CD4-positive, alpha-beta memory T cell (primary cell): ENCODE measurements around the gene TP63. TPM values are rescaled to one million over a fixed set of nuclear protein-coding genes. Genes with fewer than 3 reads are reported as not detected.

ENCODE experiments used
- CTCF ChIA-PET: fragments of 350-600 bp; sonication (Branson Sonifier 250); formaldehyde crosslinking; loops from one replicate; lab custom pipeline; 2021; ENCODE audit warnings: inconsistent platforms; ENCODE audit not compliant: partially characterized antibody; lab: Charles Lee
- POLR2A ChIA-PET: fragments of 350-600 bp; sonication (Branson Sonifier 250); formaldehyde crosslinking; loops from one replicate; lab custom pipeline; 2021; ENCODE audit not compliant: partially characterized antibody; lab: Charles Lee
- DNase-seq, 5 donors: peaks; one replicate each; pipeline versions ENCODE4 v3.0.0 to v3.0.0-alpha.2; 2020 to 2022; ENCODE audit warnings: mixed read lengths in 1 of 5
- H3K27ac ChIP-seq: one replicate; pipeline ENCODE4 v1.7.0; 2013; ENCODE audit warnings: low read depth, low read length
- H3K27me3 ChIP-seq: 2 replicates; pipeline ENCODE4 v1.7.0; 2013; ENCODE audit warnings: mild to moderate bottlenecking, low read length, moderate library complexity; ENCODE audit not compliant: insufficient read depth
- H3K36me3 ChIP-seq: 2 replicates; pipeline ENCODE4 v1.7.0; 2013; ENCODE audit warnings: mild to moderate bottlenecking, low read length, moderate library complexity; ENCODE audit not compliant: insufficient read depth
- H3K4me1 ChIP-seq: 2 replicates; pipeline ENCODE4 v1.7.0; 2013; ENCODE audit warnings: mild to moderate bottlenecking, low read length, moderate library complexity; ENCODE audit not compliant: insufficient read depth
- H3K4me3 ChIP-seq, 2 donors: one replicate each; pipeline ENCODE4 v1.7.0; 2013; ENCODE audit warnings: low read length in 2 of 2, mild to moderate bottlenecking in 1 of 2
- H3K9me3 ChIP-seq, 2 donors: one replicate each; pipeline ENCODE4 v1.7.0; 2013; ENCODE audit warnings: low read length in 2 of 2, control low read depth in 1 of 2; ENCODE audit not compliant: control insufficient read depth in 1 of 2
- H3K27ac Mint-ChIP-seq, 7 donors: one replicate each; pipeline ENCODE4 v1.8.0; 2020 to 2021; ENCODE audit warnings: mixed read lengths in 7 of 7, mild to moderate bottlenecking in 6 of 7, inconsistent platforms in 3 of 7, moderate library complexity in 3 of 7
- H3K27me3 Mint-ChIP-seq, 2 donors: one replicate each; pipeline ENCODE4 v1.8.0; 2020 to 2021; ENCODE audit warnings: mixed read lengths in 2 of 2
- H3K36me3 Mint-ChIP-seq, 2 donors: one replicate each; pipeline ENCODE4 v1.8.0; 2020 to 2021; ENCODE audit warnings: mixed read lengths in 2 of 2, inconsistent platforms in 1 of 2, mild to moderate bottlenecking in 1 of 2
- H3K4me1 Mint-ChIP-seq, 4 donors: one replicate each; pipeline ENCODE4 v1.8.0; 2020 to 2021; ENCODE audit warnings: mixed read lengths in 4 of 4, mild to moderate bottlenecking in 1 of 4
- H3K4me3 Mint-ChIP-seq, 8 donors: one replicate each; pipeline ENCODE4 v1.8.0; 2020 to 2021; ENCODE audit warnings: mixed read lengths in 8 of 8, mild to moderate bottlenecking in 7 of 8, moderate library complexity in 6 of 8, inconsistent platforms in 3 of 8
- H3K9me3 Mint-ChIP-seq, 8 donors: one replicate each; pipeline ENCODE4 v1.8.0; 2020 to 2021; ENCODE audit warnings: mixed read lengths in 8 of 8, mild to moderate bottlenecking in 5 of 8, inconsistent platforms in 3 of 8, moderate library complexity in 1 of 8
- intact Hi-C: fragments of 100-400 bp; cut with micrococcal nuclease; formaldehyde crosslinking; loops from one replicate; pipeline ENCODE4 v1.15.1; 2023
- polyA plus RNA-seq, 2 donors: library from polyadenylated mRNA; unstranded; fragments of 300-500 nt; fragmentation: Illumina TruSeq; gene quantifications; one replicate each; pipeline ENCODE4 v1.2.3, GENCODE V29; 2021
- total RNA-seq, 2 experiments: library from RNA; stranded (reverse); gene quantifications; one replicate each; pipeline ENCODE4 v1.2.3, GENCODE V29; 2021

The TP63 gene
- under 1 TPM; 0.25 to 0.55 TPM for total RNA-seq
- under 1 TPM in 1 of 2 donors, not detected in 1; 0.64 TPM for polyA plus RNA-seq

DNA sequence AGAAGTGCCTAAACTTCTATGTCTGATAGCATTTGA lies at the start of gene TP63:
Gene TP63, plus strand, starts transcription at position 17 of the 36 bp plus-strand sequence. CDS start 127 bp downstream, outside the sequence.
- intact Hi-C loops = no loop called here
- no peaks in the 10 kb centered on the region for H3K9me3 Mint-ChIP-seq
- H3K27me3 Mint-ChIP-seq = no peaks in the 10 kb centered on the region
- H3K4me3 Mint-ChIP-seq = peak within 1 kb of the TSS; percentile 7 to 73 (median 69)
- H3K36me3 ChIP-seq = no peaks in the 10 kb centered on the region
- H3K27ac ChIP-seq = no peak within 1 kb of the TSS
- H3K36me3 Mint-ChIP-seq = no peaks in the 10 kb centered on the region
- no peaks in the 10 kb centered on the region for H3K9me3 ChIP-seq
- no peak for DNase-seq
- peaks cover 5% of the 10 kb centered on the region for H3K4me1 ChIP-seq
- CTCF ChIA-PET = no interaction called here
- H3K4me3 ChIP-seq = no peak within 1 kb of the TSS
- H3K27ac Mint-ChIP-seq = peak within 1 kb of the TSS in 5 of 7 donors; percentile 41 to 71 (median 58)
- POLR2A ChIA-PET = no interaction called here
- H3K27me3 ChIP-seq = no peaks in the 10 kb centered on the region
- H3K4me1 Mint-ChIP-seq = peaks cover 12 to 27% (median 16%) of the 10 kb centered on the region in 4 donors

DNA sequence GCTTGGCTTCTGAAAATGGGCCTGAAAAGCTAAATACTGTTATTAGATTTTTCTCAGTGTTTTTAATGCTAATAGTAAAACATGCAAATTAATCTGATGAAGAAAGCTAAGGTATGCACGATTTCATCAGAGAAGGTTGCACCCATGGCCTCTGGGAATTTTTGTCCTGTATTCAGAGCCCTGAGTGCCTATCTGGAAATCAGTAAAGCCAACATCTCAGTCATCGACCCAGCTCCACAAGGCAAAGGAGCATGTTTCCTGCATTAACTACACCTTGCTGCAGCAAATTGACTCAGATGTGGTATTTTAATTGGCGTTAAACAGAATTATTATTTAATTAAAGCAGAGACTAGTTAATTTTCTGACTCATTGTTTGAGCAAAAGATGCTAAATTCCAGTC lies 49.0 kb upstream of the TP63 start:
- H3K27me3 Mint-ChIP-seq = peaks cover 1 to 2% of the 10 kb centered on the region in 2 donors
- ChIA-PET CTCF (no interaction called here), POLR2A (no interaction called here)
- no peak overlapping the region for H3K27ac Mint-ChIP-seq
- DNase-seq = no peak
- no peak overlapping the region for H3K4me3 Mint-ChIP-seq
- no peaks in the 10 kb centered on the region for H3K36me3 Mint-ChIP-seq
- Histone ChIP-seq H3K4me1 (no peaks in the 10 kb centered on the region), H3K4me3 (no peak overlapping the region), H3K27me3 (no peaks in the 10 kb centered on the region), H3K36me3 (no peaks in the 10 kb centered on the region), H3K27ac (no peak overlapping the region), H3K9me3 (no peaks in the 10 kb centered on the region)
- H3K4me1 Mint-ChIP-seq = no peaks in the 10 kb centered on the region
- intact Hi-C loops = no loop called here
- peaks cover 0 to 3% (median under 1%) of the 10 kb centered on the region in 8 donors for H3K9me3 Mint-ChIP-seq

DNA sequence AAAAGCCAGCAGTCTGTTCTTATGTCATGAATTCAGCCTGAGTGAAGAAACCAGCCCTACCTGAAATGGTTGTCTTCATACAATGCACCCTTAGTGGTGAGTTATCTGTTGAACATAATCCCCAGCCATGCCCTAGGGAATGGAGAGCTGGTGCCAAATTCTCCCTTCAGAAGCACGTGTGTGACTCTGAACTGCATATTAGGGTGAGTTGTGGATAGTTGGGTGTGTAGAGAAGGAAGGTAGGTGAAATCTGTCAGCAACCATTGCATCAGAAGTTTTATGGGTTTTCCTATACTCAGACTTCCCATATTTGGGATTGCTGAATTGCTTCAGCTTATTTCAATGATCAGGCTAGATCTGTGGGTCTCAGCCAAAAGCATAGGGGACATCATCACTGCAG lies 46.5 kb upstream of the TP63 start:
- no peaks in the 10 kb centered on the region for H3K36me3 Mint-ChIP-seq
- H3K36me3 ChIP-seq = no peaks in the 10 kb centered on the region
- H3K27ac Mint-ChIP-seq = no peak overlapping the region
- peaks cover 1 to 2% of the 10 kb centered on the region in 2 donors for H3K27me3 Mint-ChIP-seq
- H3K27me3 ChIP-seq = no peaks in the 10 kb centered on the region
- H3K9me3 Mint-ChIP-seq = peaks cover 0 to 2% (median 0%) of the 10 kb centered on the region in 8 donors
- no peaks in the 10 kb centered on the region for H3K4me1 Mint-ChIP-seq
- no peak overlapping the region for H3K4me3 Mint-ChIP-seq
- no peak for DNase-seq
- H3K27ac ChIP-seq = no peak overlapping the region
- H3K4me3 ChIP-seq = no peak overlapping the region
- no peaks in the 10 kb centered on the region for H3K9me3 ChIP-seq
- ChIA-PET CTCF (no interaction called here), POLR2A (no interaction called here)
- intact Hi-C loops = no loop called here
- no peaks in the 10 kb centered on the region for H3K4me1 ChIP-seq

DNA sequence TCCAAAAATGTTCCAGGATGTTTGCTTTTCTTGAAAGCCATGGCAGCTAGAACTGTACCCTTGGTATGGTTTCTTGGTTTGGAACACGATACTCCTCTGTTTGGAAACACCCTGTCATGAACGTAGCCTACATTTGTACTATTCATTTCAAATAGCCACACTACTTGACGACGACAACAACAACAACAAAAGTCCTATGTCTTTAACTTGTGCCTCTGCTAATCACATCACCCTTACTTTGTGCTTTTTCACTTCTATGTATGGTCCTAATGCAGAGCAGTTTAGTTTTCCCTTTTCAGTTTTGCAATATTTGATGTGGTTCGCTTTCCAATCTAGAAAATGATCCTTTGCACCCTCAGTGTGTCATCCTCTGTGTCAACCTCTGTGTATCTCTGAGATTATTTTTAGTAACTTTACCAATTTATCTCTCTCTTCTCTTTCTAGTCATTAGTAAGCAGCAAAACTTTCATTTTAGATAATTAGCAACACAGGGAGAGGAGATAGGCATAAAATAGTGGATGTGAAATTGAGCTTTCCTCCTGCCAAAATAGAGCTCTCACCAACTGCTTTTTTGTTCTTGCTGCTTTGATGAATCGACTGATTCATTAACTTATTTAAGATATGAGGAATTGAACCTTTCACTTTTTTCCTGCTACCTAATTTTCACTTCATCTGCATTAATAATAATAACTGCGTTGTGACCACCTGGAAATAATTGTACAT lies 44.1 kb upstream of the TP63 start:
- POLR2A ChIA-PET = no interaction called here
- DNase-seq = no peak
- CTCF ChIA-PET = no interaction called here
- Histone ChIP-seq H3K4me3 (no peak overlapping the region), H3K27ac (no peak overlapping the region), H3K36me3 (no peaks in the 10 kb centered on the region), H3K27me3 (no peaks in the 10 kb centered on the region), H3K4me1 (no peaks in the 10 kb centered on the region), H3K9me3 (no peaks in the 10 kb centered on the region)
- intact Hi-C loops = no loop called here
- Mint-ChIP-seq H3K4me3 (no peak overlapping the region), H3K4me1 (no peaks in the 10 kb centered on the region), H3K9me3 (peaks cover 0 to 5% (median under 1%) of the 10 kb centered on the region in 8 donors), H3K36me3 (no peaks in the 10 kb centered on the region), H3K27me3 (peaks cover 0 to 2% of the 10 kb centered on the region in 2 donors), H3K27ac (no peak overlapping the region)

DNA sequence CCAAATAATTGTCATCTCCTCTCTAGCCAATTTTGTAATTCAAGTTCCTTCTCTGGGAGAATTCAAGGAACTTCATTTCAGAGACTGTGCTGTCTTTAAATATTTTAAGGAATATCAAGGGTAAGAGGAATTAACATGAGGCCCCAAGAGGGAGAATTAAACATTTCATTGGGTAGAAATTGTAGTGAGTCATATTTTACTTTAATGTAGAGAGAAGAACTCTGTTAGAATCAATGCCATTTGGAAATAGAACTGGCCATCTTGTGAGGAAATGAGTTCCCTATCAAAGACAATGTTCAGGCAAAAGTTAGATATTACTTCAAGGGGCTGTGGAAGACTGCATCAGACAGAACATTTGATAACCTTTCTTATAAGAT lies 43.5 kb upstream of the TP63 start:
- Histone ChIP-seq H3K36me3 (no peaks in the 10 kb centered on the region), H3K27ac (no peak overlapping the region), H3K27me3 (no peaks in the 10 kb centered on the region), H3K4me1 (no peaks in the 10 kb centered on the region), H3K9me3 (no peaks in the 10 kb centered on the region), H3K4me3 (no peak overlapping the region)
- Mint-ChIP-seq H3K9me3 (peaks cover 0 to 7% (median 2%) of the 10 kb centered on the region in 8 donors), H3K27ac (no peak overlapping the region), H3K4me3 (no peak overlapping the region), H3K4me1 (no peaks in the 10 kb centered on the region), H3K27me3 (peaks cover 0 to under 1% of the 10 kb centered on the region in 2 donors), H3K36me3 (no peaks in the 10 kb centered on the region)
- intact Hi-C loops = no loop called here
- POLR2A ChIA-PET = no interaction called here
- no peak for DNase-seq
- CTCF ChIA-PET = interaction anchor here (1.0 kb wide), 1 partner anchor 12 kb away, joined by 3 read pairs; no protein-coding TSS in a partner anchor

DNA sequence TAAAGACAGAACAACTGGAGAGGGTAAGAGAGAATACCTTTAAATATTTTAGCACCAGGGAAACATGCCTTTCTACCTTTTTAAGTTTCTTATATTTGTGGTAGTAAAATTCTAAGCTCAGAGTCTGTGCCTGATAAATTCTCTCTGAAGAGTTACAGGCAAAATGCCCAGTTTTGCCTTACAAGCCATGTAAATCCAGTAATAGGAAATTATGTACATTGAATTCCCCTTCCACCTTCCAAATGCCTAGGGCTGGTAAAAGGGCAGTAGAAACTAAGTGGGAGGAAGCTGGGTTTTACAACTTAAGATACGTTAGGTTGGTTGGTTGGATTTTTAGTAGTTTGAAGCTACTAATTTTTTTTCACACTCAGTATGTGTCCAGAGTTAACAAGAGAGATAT lies 43.1 kb upstream of the TP63 start:
- H3K36me3 Mint-ChIP-seq = no peaks in the 10 kb centered on the region
- ChIA-PET POLR2A (no interaction called here), CTCF (interaction anchor here (1.0 kb wide), 1 partner anchor 13 kb away, joined by 3 read pairs; no protein-coding TSS in a partner anchor)
- no peaks in the 10 kb centered on the region for H3K27me3 Mint-ChIP-seq
- no peak overlapping the region for H3K27ac ChIP-seq
- H3K4me1 Mint-ChIP-seq = no peaks in the 10 kb centered on the region
- no peak for DNase-seq
- H3K4me1 ChIP-seq = no peaks in the 10 kb centered on the region
- H3K9me3 ChIP-seq = no peaks in the 10 kb centered on the region
- H3K4me3 Mint-ChIP-seq = no peak overlapping the region
- H3K27me3 ChIP-seq = no peaks in the 10 kb centered on the region
- no peaks in the 10 kb centered on the region for H3K36me3 ChIP-seq
- H3K4me3 ChIP-seq = no peak overlapping the region
- peaks cover 0 to 7% (median 2%) of the 10 kb centered on the region in 8 donors for H3K9me3 Mint-ChIP-seq
- intact Hi-C loops = no loop called here
- no peak overlapping the region for H3K27ac Mint-ChIP-seq

DNA sequence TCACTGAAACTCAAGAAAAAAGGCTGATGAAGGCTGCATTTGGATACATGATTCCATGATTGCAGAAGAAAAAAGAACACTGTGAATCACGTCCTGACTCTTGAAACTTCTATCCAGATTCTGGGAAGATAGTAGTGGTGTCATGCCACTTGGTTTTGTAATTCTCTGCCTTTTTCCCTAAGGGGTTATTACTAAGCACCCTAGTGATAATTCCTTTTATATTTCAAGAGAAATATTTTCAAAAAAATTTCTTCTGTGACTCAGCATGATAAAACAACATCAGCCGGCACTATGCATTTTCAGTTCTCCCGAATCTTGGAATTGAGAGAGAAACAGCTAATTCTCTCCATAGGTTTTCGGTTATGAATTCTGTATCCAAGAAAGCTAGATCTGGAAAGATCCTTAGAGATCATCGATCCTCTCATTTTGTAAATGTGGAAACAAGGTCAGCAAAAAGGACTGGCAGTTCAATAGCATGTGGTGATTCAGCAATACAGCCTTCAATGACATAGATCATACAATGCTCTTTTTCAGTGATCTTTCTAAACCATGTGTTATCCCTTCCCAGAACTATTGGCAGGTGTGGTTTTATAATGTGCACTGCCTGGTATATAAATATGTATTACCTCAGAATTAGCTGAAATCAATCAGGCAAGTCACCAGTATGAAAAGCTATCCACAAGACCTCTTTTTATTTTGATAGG lies 42.6 kb upstream of the TP63 start:
- intact Hi-C loops = no loop called here
- CTCF ChIA-PET = interaction anchor here (1.0 kb wide), 1 partner anchor 13 kb away, joined by 3 read pairs; no protein-coding TSS in a partner anchor
- Histone ChIP-seq H3K27me3 (no peaks in the 10 kb centered on the region), H3K36me3 (no peaks in the 10 kb centered on the region), H3K4me1 (no peaks in the 10 kb centered on the region), H3K9me3 (no peaks in the 10 kb centered on the region), H3K27ac (no peak overlapping the region), H3K4me3 (no peak overlapping the region)
- no peaks in the 10 kb centered on the region for H3K27me3 Mint-ChIP-seq
- H3K36me3 Mint-ChIP-seq = no peaks in the 10 kb centered on the region
- peaks cover 0 to 2% (median 0%) of the 10 kb centered on the region in 4 donors for H3K4me1 Mint-ChIP-seq
- H3K9me3 Mint-ChIP-seq = peaks cover 0 to 7% (median 2%) of the 10 kb centered on the region in 8 donors
- no peak overlapping the region for H3K27ac Mint-ChIP-seq
- POLR2A ChIA-PET = no interaction called here
- H3K4me3 Mint-ChIP-seq = no peak overlapping the region
- DNase-seq = no peak
